Stimulated activated CD8-positive, alpha-beta memory T cell treated with anti-CD3 and anti-CD28 coated beads, Interleukin-12 subunit alpha, Interleukin-12 subunit beta, amount 100 ng/mL, for 4 hours (primary cell): Measurements from ENCODE around the gene SLC24A4.

Experiments
- DNase-seq: peaks from one replicate; pipeline ENCODE4 v3.0.0-alpha.2; 2020; ENCODE audit warnings: low read depth

SLC24A4 gene

GRCh38 chr14:92439537-92440344 lies 116.8 kb downstream of the SLC24A4 start:
- no peak for DNase-seq

DNA sequence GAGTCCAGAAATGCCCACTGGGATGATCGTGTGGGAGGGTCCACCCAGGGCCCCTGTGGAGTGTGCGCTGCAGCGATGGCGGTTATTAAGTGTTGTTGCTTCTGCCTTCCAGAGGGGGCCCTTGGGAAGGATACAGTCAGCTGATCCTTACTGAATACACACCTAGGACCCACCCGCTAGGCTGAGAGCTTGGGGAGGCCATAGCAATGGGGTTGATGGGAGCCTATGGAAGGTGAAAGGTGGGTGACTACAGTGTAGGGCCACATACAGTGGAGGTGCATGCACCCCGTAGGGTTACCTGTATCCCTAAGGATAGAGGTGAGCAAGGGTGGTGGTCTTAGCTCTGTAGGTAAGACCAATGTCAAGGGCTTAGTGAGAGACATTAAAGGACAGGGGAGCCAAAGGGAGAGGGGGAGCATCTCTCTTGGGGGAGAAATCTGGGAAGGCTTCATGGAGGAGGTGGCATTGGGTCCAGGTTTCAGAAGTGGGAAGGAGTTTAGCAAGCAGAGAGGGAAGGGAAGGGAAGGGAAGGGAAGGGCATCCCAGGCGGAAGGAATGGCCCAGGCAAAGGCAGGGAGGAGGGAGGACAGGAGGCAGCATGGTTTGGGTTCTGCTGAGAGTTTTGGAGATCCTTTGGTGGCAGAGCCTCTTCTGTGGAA lies 117.5 kb downstream of the SLC24A4 start:
- no peak for DNase-seq

DNA sequence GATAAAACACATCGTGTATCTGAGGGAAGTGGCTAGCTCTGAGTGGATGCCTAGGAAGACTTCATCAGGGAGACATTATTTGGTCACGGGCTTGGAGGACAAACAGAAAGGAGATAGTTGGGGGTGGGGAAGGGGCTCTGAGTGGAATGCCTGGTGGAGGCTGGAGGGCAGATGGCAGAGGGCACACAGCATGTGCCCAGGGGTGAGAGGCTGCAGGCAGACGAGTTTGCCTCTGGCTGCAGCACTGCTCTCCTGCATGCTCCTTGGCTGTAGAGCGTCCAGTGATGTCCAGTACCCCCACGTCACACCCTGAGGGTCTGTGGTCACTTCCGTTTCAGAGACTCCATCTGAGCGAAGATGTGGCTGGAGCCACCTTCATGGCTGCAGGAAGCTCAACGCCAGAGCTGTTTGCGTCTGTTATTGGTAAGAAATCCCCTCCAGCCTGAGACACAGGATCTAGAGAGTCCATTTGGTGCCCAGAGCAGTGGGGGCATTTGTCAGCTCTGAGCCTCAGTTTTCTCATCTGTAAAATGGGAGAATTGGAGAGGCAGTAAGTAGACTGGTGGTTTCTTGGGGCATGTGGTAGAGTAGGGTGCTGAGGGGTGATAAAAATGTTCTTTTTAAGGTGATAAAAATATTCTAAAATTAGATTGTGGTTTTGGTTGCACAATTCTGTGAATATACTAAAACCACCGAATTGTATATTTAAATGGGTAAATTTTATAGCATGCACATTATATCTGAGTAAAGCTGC lies 119.0 kb downstream of the SLC24A4 start:
- no peak for DNase-seq

GRCh38 chr14:92443167-92443566 lies 120.2 kb downstream of the SLC24A4 start:
- DNase-seq: no peak

- no peak for DNase-seq
These were observed 120.8 kb downstream of the SLC24A4 start for GRCh38 chr14:92443741-92444140.

- no peak for DNase-seq
These were observed 123.8 kb downstream of the SLC24A4 start for GRCh38 chr14:92446771-92447170.

- DNase-seq: no peak
These were observed 124.6 kb downstream of the SLC24A4 start for GRCh38 chr14:92447416-92448197.

- no peak for DNase-seq
These were observed 125.8 kb downstream of the SLC24A4 start for GRCh38 chr14:92448786-92449185.

DNA sequence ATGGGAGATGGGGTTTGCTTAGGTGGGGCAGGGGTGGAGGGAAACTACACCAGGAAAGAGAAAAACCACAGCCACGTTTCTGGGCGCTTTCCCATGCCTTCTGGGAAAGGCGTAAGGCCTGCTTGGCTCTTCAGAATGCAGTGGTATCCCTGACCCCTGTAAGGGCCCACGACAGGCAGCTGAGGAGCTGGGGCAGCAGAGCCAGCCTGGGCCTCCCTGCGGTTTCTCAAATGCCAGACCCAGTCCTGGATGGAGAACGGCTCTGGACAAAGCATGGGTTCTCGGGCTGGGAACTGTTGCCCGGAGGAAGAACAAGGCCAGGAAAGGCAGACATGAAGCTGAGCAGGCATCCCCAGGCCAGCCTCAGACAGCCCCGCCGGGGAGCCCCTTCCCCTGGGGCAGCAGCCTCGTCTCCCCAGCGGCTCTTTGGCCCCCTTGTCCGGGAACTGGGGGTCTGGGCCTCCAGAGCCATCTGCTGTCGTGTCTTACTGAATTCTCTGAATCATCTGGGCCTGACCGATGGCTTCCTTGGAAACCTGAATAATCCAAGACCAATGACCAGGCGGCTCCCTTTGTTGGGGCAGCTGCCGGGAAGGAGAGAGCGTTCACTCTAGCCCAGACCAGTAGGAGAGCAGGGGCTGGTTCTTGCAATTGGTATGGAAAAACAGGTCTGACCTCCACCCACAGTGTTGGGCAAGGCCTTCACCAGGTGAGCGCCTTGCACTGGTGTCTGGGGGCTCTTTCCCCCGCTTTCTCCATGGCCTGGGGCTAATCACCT lies 126.6 kb downstream of the SLC24A4 start:
- DNase-seq: no peak

DNA sequence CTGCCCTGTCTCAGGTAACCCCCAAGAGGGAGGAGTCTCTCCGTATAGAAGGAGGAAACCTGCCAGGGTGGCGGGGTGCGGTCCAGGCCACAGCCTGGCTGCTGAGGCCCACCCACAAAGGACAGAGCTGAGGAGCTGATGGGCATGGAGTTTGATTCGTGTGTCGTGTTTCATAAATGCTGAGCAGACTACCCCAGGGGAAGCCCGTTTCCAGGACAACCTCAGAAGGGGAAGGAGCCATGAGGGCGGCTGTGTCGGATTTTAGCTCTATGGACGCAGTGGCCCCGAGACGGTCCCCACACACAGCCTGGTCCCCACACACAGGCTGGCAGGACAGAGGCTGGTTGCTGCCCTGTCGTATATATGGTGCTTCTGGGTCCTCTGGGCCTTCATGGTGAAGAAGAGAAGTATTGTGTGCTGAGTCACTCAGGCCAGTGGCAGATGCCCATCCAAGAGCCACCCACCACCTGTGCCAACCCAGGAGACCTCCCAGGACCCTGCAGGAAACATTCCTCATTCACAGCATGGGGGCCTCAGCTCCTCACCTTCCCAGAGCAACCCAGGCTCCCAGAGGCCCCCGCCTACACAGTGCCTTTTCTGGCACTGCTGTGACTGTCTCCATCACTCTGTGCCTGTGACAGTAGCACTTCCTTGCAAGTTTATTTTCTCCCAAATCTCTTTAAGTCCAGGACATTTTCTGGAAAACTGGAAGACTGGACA lies 127.5 kb downstream of the SLC24A4 start:
- no peak for DNase-seq

DNA sequence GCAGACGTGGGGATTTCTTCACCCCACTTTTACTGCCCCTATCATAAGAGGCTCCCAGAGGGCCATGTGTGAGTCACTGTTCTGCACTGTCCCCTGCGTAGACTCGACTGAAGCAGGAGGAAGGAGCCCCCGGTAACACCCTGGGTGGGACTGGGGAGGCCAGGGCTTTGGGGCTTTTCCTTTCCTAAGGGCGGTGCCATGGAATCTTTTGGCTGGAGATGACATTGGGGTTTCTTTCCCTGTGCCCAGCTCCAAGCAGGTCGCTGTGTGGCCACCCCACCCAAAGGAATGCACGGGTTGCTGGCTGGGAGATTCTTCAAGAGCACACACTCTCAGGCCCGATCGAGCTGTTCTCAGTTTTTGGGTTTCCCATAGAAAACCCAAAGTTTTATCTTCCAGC lies 128.3 kb downstream of the SLC24A4 start:
- DNase-seq: no peak

- DNase-seq: no peak
These were observed 128.8 kb downstream of the SLC24A4 start for GRCh38 chr14:92451755-92452154.

DNA sequence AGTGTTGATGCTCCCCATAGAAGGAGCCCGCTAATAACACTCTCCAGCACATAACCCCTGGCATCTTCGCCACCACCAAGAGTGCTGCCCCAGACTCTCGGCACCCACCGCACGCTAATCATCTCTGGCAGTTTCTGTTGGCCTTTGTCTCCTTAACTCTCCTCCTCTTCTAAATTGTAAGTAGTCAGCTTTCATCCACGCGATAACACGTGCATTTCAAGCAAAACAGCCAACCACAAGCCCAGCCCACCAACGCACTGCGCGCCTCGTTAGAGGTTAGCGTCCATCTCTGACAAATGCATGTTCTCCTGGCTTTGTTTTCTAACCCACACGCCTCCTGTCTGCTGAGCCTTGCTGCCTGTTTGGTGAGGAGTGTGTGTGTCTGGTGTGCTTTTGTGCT lies 129.5 kb downstream of the SLC24A4 start:
- no peak for DNase-seq

DNA sequence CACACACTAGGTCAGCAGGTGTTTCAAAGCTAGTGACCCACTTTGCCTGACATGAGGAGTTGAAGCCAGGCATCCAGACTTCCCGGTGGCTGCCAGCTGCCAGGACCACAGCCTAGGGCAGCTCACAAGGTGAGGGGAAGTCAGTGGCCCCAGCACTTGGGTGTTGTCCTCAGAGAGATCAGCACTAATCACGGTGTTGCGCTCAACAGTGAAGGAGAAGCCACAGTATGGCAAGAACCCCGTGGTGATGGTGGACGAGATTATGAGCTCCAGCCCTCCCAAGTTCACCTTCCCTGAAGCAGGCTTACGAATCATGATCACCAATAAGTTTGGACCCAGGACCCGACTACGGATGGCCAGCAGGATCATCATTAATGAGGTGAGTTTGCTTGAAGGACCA lies 130.7 kb downstream of the SLC24A4 start:
- no peak for DNase-seq

- no peak for DNase-seq
These were observed 132.3 kb downstream of the SLC24A4 start for GRCh38 chr14:92455231-92455630.

DNA sequence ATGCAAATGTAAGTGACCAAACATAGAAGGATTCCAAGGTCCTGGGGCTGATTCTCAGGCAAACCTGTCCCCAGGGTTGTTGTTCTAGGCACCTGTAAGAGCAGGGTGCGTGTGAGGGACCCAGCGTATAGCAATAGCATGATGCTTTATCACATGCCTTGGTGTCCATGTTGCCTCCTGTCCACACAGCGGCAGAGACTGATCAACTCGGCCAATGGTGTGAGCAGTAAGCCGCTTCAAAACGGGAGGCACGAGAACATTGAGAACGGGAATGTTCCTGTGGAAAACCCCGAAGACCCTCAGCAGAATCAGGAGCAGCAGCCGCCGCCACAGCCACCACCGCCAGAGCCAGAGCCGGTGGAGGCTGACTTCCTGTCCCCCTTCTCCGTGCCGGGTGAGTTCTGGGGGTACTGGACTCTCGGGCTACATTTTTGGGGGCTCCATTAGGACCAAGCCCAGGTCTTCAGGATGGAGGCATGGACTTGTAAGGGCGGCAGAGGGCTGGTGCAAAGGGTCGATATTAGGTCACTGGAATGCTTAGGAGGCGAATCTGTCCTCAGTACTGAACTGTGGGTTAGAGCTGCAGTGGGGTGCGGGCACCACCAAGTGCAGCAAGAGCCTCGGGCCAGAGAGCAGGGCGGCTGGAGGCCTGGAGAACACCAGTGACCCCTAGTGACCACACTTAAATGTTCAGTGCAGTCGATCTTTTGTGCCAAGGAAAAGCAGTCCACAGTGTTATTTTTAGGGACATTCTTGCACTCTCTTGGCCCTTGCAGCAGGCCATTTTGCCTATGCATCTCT lies 133.4 kb downstream of the SLC24A4 start:
- DNase-seq: no peak

GRCh38 chr14:92457016-92457565 lies 134.1 kb downstream of the SLC24A4 start:
- DNase-seq: no peak

DNA sequence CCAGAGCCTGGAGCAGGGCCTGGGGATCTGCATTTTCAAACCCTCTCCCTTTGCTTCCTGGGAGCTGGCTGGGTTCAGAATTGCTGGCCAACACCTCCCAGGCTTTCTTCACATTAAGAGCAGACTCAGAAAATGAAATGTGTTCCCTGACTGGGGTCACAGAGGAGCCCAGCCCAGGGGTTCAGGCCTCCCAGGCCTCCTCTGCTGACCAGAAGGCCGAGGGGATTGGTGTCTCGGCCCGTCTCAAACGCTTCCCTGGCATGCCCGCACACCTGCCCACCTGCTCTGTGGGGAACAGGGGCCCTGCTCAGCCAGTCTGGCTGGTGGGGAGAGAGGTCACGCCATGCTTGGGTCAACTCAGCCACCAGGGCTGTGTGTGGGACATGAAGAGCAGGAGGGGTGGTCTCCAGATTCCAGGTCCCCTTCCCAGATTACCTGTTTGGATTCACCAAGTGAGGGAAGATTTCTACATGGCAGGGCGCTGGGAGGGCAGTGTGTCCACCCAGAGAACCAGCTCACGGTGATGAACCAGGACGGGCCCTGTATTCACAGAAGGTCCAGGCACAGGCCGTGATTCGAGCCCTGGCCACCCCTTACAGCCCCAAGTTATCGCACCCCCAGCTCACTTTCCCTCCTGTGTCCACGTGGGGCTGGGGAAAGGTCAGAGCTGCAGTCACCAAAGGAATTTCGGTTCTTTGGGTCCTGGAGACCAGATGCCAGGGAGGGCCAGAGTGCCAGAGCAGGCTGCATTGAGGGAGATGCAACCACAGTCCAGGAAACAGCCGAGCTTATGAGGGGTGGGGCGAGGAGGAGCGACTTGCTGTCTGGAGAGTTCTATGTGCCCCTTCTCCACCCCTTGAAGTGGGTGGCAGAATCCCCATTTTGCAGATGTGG lies 135.4 kb downstream of the SLC24A4 start:
- no peak for DNase-seq
